ENCODE measurements around the gene HEXIM1. TPM values are rescaled to one million over a fixed set of nuclear protein-coding genes. Genes with fewer than 3 reads are reported as not detected.
A peak's percentile ranks its signal among the peaks of the same experiment; 100 is the strongest.

The HEXIM1 gene
- total RNA-seq, 1 donor from 2014 or later: 10.2 TPM

DNA sequence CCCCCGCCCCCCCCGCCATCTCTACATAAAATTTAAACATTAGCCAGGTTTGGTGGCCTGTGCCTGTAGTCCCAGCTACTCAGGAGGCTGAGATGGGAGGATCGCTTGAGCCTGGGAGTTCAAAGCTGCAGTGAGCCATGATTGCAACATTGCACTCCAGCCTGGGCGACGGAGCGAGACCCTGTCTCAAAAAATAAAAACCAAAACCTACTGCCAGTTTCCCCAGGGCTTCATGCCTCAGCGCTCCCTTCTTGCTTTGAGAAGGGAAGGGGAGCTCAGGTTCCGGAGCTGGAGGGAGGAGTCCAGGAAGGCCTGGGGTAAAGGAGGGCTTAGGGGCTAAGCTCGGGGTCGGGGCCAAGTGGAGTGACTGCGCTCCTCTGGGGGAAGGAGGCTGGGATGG, 36.4 kb upstream of the HEXIM1 start:
- H3K4me2 ChIP-seq: no peak overlapping the region
- H3K36me3 ChIP-seq: no peaks in the 10 kb centered on the region

GRCh38 chr17:45112559-45113423, 35.5 kb upstream of the HEXIM1 start:
- DNase-seq (ENCODE audit: low spot score): no peak
- Histone ChIP-seq H3K4me1 (no peaks in the 10 kb centered on the region), H3K27ac (no peak overlapping the region), H3K79me2 (ENCODE audit: low read depth) (no peaks in the 10 kb centered on the region), H4K20me1 (ENCODE audit: low read depth) (peaks cover 6% of the 10 kb centered on the region), H3K4me2 (no peak overlapping the region), H2AFZ (replicated peaks) (no peak overlapping the region), H3K9ac (no peak overlapping the region), H3K4me3 (no peak overlapping the region), H3K27me3 (no peaks in the 10 kb centered on the region), H3K9me3 (ENCODE audit: low read depth) (no peaks in the 10 kb centered on the region), H3K36me3 (no peaks in the 10 kb centered on the region), H3F3A (ENCODE audit: low read depth) (peaks cover 8% of the 10 kb centered on the region)
- Mint-ChIP-seq H3K36me3 (peaks cover 3% of the 10 kb centered on the region), H3K27me3 (ENCODE audit: insufficient read depth, low read depth) (peaks cover 2% of the 10 kb centered on the region), H3K4me1 (peaks cover 32% of the 10 kb centered on the region), H3K9me3 (no peaks in the 10 kb centered on the region), H3K4me3 (no peak overlapping the region), H3K27ac (no peak overlapping the region)
- TF ChIP-seq EZH2 (IDR thresholded peaks at IDR 0.05) (no peak), EZH2phosphoT487 (IDR thresholded peaks at IDR 0.05) (no peak)
- TF ChIP-seq, protein P1, sequence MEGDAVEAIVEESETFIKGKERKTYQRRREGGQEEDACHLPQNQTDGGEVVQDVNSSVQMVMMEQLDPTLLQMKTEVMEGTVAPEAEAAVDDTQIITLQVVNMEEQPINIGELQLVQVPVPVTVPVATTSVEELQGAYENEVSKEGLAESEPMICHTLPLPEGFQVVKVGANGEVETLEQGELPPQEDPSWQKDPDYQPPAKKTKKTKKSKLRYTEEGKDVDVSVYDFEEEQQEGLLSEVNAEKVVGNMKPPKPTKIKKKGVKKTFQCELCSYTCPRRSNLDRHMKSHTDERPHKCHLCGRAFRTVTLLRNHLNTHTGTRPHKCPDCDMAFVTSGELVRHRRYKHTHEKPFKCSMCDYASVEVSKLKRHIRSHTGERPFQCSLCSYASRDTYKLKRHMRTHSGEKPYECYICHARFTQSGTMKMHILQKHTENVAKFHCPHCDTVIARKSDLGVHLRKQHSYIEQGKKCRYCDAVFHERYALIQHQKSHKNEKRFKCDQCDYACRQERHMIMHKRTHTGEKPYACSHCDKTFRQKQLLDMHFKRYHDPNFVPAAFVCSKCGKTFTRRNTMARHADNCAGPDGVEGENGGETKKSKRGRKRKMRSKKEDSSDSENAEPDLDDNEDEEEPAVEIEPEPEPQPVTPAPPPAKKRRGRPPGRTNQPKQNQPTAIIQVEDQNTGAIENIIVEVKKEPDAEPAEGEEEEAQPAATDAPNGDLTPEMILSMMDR (IDR thresholded peaks at IDR 0.05): no peak

More for the DNA sequence above, 36.4 kb upstream of the HEXIM1 start:
- Mint-ChIP-seq H3K4me1 (peaks cover 32% of the 10 kb centered on the region), H3K27ac (peak overlapping the region; percentile 76), H3K9me3 (no peaks in the 10 kb centered on the region), H3K27me3 (ENCODE audit: insufficient read depth, low read depth) (peaks cover 2% of the 10 kb centered on the region), H3K4me3 (no peak overlapping the region), H3K36me3 (peaks cover 5% of the 10 kb centered on the region)
- Histone ChIP-seq H2AFZ (replicated peaks) (no peak overlapping the region), H3K9me3 (ENCODE audit: low read depth) (no peaks in the 10 kb centered on the region), H3K4me3 (no peak overlapping the region), H3K4me1 (no peaks in the 10 kb centered on the region), H3K27ac (no peak overlapping the region), H3K79me2 (ENCODE audit: low read depth) (no peaks in the 10 kb centered on the region), H3K9ac (no peak overlapping the region), H3F3A (ENCODE audit: low read depth) (peaks cover 8% of the 10 kb centered on the region), H4K20me1 (ENCODE audit: low read depth) (peaks cover 6% of the 10 kb centered on the region), H3K27me3 (no peaks in the 10 kb centered on the region)
- no peak for DNase-seq (ENCODE audit: low spot score)
- TF ChIP-seq, protein P1 (IDR thresholded peaks at IDR 0.05): no peak
- TF ChIP-seq EZH2phosphoT487 (IDR thresholded peaks at IDR 0.05) (no peak), EZH2 (IDR thresholded peaks at IDR 0.05) (no peak)

GRCh38 chr17:45113424-45113754, 34.9 kb upstream of the HEXIM1 start:
- peaks cover 32% of the 10 kb centered on the region for H3K4me1 Mint-ChIP-seq

More at GRCh38 chr17:45113424-45113754, 34.9 kb upstream of the HEXIM1 start:
- Mint-ChIP-seq H3K9me3 (no peaks in the 10 kb centered on the region), H3K4me3 (no peak overlapping the region), H3K36me3 (no peaks in the 10 kb centered on the region), H3K27me3 (ENCODE audit: insufficient read depth, low read depth) (peaks cover 2% of the 10 kb centered on the region), H3K27ac (no peak overlapping the region)
- TF ChIP-seq EZH2 (IDR thresholded peaks at IDR 0.05): no peak
- TF ChIP-seq EZH2phosphoT487 (IDR thresholded peaks at IDR 0.05): no peak
- TF ChIP-seq, protein P1 (IDR thresholded peaks at IDR 0.05): no peak
- Histone ChIP-seq H3K27ac (no peak overlapping the region), H3K4me3 (no peak overlapping the region), H2AFZ (replicated peaks) (no peak overlapping the region), H3F3A (ENCODE audit: low read depth) (peaks cover 8% of the 10 kb centered on the region), H3K9ac (no peak overlapping the region), H3K4me1 (no peaks in the 10 kb centered on the region), H3K27me3 (no peaks in the 10 kb centered on the region), H4K20me1 (ENCODE audit: low read depth) (peaks cover 6% of the 10 kb centered on the region), H3K4me2 (no peak overlapping the region), H3K79me2 (ENCODE audit: low read depth) (no peaks in the 10 kb centered on the region), H3K36me3 (no peaks in the 10 kb centered on the region), H3K9me3 (ENCODE audit: low read depth) (no peaks in the 10 kb centered on the region)
- DNase-seq (ENCODE audit: low spot score): no peak
